ENCODE results near the gene ABCC8. TPM values are rescaled to one million over a fixed set of nuclear protein-coding genes. Genes with fewer than 3 reads are reported as not detected.

The ABCC8 gene
- total and polyA plus RNA-seq, 9 of the 15 experiments (the other 6 are each of a cell fraction or from before 2014, with no cell fraction given) = not detected

DNA sequence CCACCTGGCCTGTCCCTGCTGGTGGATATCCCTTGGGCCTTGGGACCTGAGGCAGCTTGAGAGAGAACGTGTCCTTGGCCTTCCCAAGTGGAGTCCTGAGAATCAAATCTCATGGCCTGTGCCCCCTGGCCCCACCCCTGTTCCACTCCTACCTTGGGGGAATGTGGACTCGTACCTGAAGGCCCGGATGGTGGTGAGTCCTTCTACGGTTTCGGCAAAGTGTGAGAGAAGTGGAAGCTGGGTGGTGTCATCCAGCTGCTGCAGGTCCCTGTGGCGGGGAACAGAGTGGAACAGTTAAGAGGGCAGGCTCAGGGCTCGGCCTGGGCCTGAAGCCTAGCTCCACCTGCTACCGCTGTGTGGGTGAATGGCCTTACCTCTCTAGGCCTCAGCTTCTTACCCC is 74.2 kb downstream of the ABCC8 start (continued):
- TF ChIP-seq, protein P1, sequence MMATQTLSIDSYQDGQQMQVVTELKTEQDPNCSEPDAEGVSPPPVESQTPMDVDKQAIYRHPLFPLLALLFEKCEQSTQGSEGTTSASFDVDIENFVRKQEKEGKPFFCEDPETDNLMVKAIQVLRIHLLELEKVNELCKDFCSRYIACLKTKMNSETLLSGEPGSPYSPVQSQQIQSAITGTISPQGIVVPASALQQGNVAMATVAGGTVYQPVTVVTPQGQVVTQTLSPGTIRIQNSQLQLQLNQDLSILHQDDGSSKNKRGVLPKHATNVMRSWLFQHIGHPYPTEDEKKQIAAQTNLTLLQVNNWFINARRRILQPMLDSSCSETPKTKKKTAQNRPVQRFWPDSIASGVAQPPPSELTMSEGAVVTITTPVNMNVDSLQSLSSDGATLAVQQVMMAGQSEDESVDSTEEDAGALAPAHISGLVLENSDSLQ (IDR thresholded peaks at IDR 0.05) = no peak

DNA sequence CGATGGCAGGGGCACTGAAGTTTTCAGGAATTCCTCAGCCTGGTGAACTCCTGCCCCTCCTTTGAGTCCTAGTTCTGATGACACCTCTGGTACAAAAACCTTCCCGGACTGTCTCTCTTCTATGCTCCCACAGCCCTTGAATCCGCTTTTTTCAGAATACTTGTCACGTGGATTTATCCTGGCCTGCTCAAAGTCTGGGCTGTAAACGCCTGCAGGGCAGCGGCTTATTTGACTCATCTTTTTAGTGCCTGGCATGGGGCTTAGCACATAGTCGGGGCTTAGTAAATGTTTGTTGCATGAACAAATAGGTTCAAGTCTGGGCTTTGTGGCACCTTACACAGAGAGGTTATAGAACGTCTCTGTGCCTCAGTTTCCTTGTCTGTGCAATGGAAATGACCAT is 74.8 kb downstream of the ABCC8 start:
- ATAC-seq = no peak
- ChIA-PET POLR2A (interaction anchor here (1.0 kb wide), 1 partner anchor 18 kb away, joined by 4 read pairs; no protein-coding TSS in a partner anchor), CTCF (ENCODE audit: low intra/inter-chr PET ratio) (no interaction called here)

More for the DNA sequence above, 74.8 kb downstream of the ABCC8 start:
- Histone ChIP-seq H3K27ac (ENCODE audit: extremely low read depth, low read depth, low read length) (no peak overlapping the region), H3K79me2 (ENCODE audit: control insufficient read depth, insufficient read depth, low read length) (no peaks in the 10 kb centered on the region), H3K9ac (ENCODE audit: insufficient read depth in 1 of 2, low read depth in 2 of 2, low read length in 2 of 2) (no peak overlapping the region), H3K36me3 (ENCODE audit: control insufficient read depth, insufficient read depth, low read length) (no peaks in the 10 kb centered on the region), H3K4me3 (no peak overlapping the region), H3K4me1 (replicated peaks in 1 of 2; ENCODE audit: control insufficient read depth in 2 of 2, insufficient read depth in 2 of 2, low read length in 2 of 2) (peaks cover 5 to 6% of the 10 kb centered on the region in 2 experiments; a peak in 3 of 5 replicates), H3K9me1 (ENCODE audit: control insufficient read depth, insufficient read depth, low read length) (no peaks in the 10 kb centered on the region), H4K20me1 (replicated peaks; ENCODE audit: control insufficient read depth, insufficient read depth, low read length) (0 out of 2 replicates have a peak, but pooled peaks cover 5% of the 10 kb centered on the region), H3K27me3 (ENCODE audit: control insufficient read depth in 2 of 2, insufficient read depth in 2 of 2, low read length in 2 of 2) (peaks cover 22 to 62% of the 10 kb centered on the region in 2 experiments; a peak in 3 of 5 replicates), H2AFZ (ENCODE audit: low read depth, low read length) (no peak overlapping the region), H3K9me3 (replicated peaks; ENCODE audit: control insufficient read depth, insufficient read depth, low read depth, low read length) (no peaks in the 10 kb centered on the region), H3K4me2 (ENCODE audit: insufficient read depth, low read length) (no peak overlapping the region)
- no TSS peak for BruUV-seq (replicated peaks)
- TF ChIP-seq STAT5A (IDR thresholded peaks at IDR 0.05; ENCODE audit: borderline replicate concordance, low read length) (no peak), MAZ (CRISPR knock-in tag; conservative IDR thresholded peaks at IDR 0.05 in 1 of 2, IDR thresholded peaks at IDR 0.05 in 1 of 2) (no peak), HDAC1 (IDR thresholded peaks at IDR 0.05) (no peak), ZNF408 (CRISPR knock-in tag; IDR thresholded peaks at IDR 0.05; ENCODE audit: low read depth) (no peak), MXI1 (IDR thresholded peaks at IDR 0.05; ENCODE audit: low read depth, low read length) (no peak), NR3C1 (CRISPR knock-in tag; IDR thresholded peaks at IDR 0.05) (no peak), RBM22 (IDR thresholded peaks at IDR 0.05; ENCODE audit: low read depth, low read length, poor library complexity, severe bottlenecking) (no peak), KDM1A (IDR thresholded peaks at IDR 0.05) (no peak), RHOXF2B (CRISPR knock-in tag; conservative IDR thresholded peaks at IDR 0.05) (no peak), ZNF79 (CRISPR knock-in tag; IDR thresholded peaks at IDR 0.05; ENCODE audit: low read depth) (no peak), BCOR (IDR thresholded peaks at IDR 0.05) (no peak), ZNF140 (CRISPR knock-in tag; IDR thresholded peaks at IDR 0.05) (no peak), MEF2A (IDR thresholded peaks at IDR 0.05; ENCODE audit: control insufficient read depth, low read depth, low read length) (no peak), TCF7L2 (IDR thresholded peaks at IDR 0.05; ENCODE audit: low read depth, low read length) (no peak)
- TF ChIP-seq, protein P2, sequence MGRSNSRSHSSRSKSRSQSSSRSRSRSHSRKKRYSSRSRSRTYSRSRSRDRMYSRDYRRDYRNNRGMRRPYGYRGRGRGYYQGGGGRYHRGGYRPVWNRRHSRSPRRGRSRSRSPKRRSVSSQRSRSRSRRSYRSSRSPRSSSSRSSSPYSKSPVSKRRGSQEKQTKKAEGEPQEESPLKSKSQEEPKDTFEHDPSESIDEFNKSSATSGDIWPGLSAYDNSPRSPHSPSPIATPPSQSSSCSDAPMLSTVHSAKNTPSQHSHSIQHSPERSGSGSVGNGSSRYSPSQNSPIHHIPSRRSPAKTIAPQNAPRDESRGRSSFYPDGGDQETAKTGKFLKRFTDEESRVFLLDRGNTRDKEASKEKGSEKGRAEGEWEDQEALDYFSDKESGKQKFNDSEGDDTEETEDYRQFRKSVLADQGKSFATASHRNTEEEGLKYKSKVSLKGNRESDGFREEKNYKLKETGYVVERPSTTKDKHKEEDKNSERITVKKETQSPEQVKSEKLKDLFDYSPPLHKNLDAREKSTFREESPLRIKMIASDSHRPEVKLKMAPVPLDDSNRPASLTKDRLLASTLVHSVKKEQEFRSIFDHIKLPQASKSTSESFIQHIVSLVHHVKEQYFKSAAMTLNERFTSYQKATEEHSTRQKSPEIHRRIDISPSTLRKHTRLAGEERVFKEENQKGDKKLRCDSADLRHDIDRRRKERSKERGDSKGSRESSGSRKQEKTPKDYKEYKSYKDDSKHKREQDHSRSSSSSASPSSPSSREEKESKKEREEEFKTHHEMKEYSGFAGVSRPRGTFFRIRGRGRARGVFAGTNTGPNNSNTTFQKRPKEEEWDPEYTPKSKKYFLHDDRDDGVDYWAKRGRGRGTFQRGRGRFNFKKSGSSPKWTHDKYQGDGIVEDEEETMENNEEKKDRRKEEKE (IDR thresholded peaks at IDR 0.05; ENCODE audit: borderline replicate concordance in 1 of 2, control insufficient read depth in 1 of 2, low read depth in 2 of 2, low read length in 1 of 2) = no peak
- in situ Hi-C loops (cut with MboI) (no loop called here), intact Hi-C loops (cut with micrococcal nuclease) (no loop called here)
- WGBS (ENCODE audit: insufficient coverage, low coverage, missing lambda C conversion rate) = 8% methylated on average over 8 of the region's 8 CpGs
- FAIRE-seq (no peak), DNase-seq (ENCODE audit: extremely low read depth in 1 of 4, low spot score in 3 of 4) (no peak)
